SK-N-SH (cell line): Measurements from ENCODE around the gene CEP131.

ENCODE experiments used
- CHD2 ChIP-seq: fragments of 150-350 bp; IDR thresholded peaks from 2 replicates; pipeline ENCODE4 v1.6.1; 2018; ENCODE audit warnings: low read length; ENCODE audit not compliant: partially characterized antibody
- CTCF ChIP-seq: fragments of 200-600 bp; sonication (generic); IDR thresholded peaks from 2 replicates; pipeline ENCODE4 v1.6.1; 2017; ENCODE audit warnings: antibody characterized with exemption, mild to moderate bottlenecking, moderate library complexity
- EP300 ChIP-seq, 2 experiments: IDR thresholded peaks; 2 replicates each; pipeline versions ENCODE4 v1.4.0 to v1.6.1; 2012; ENCODE audit warnings: borderline replicate concordance in 1 of 2, low read depth in 1 of 2, low read length in 1 of 2
- FOXJ3 ChIP-seq: sonication (generic); formaldehyde crosslinking; IDR thresholded peaks from 2 replicates; pipeline ENCODE4 v1.5.1; 2020; ENCODE audit warnings: mild to moderate bottlenecking, missing genetic modification reagents
- IRF3 ChIP-seq: fragments of 150-350 bp; IDR thresholded peaks from 2 replicates; pipeline ENCODE4 v1.6.1; 2016; ENCODE audit warnings: mild to moderate bottlenecking, low read depth, low read length
- MEF2A ChIP-seq: IDR thresholded peaks from 2 replicates; pipeline ENCODE4 v1.4.0; 2012; ENCODE audit warnings: low read depth, borderline replicate concordance
- NRF1 ChIP-seq: IDR thresholded peaks from 2 replicates; pipeline ENCODE4 v1.6.1; 2012; ENCODE audit warnings: low read depth, mild to moderate bottlenecking, low read length
- PBX3 ChIP-seq: IDR thresholded peaks from 2 replicates; pipeline ENCODE4; 2012
- POLR2AphosphoS5 ChIP-seq: IDR thresholded peaks from 2 replicates; pipeline ENCODE4 v1.6.1; 2012; ENCODE audit warnings: low read depth, low read length
- RAD21 ChIP-seq: IDR thresholded peaks from 2 replicates; pipeline ENCODE4 v1.6.1; 2012; ENCODE audit warnings: mild to moderate bottlenecking, low read length
- RCOR1 ChIP-seq: fragments of 150-350 bp; IDR thresholded peaks from 2 replicates; pipeline ENCODE4 v1.6.1; 2017; ENCODE audit warnings: antibody characterized with exemption, low read length
- SMC3 ChIP-seq: IDR thresholded peaks from 2 replicates; pipeline ENCODE4 v1.6.1; 2012; ENCODE audit warnings: low read depth, low read length, improper control_type of control experiment
- TCF12 ChIP-seq: IDR thresholded peaks from 2 replicates; pipeline ENCODE4 v1.4.0; 2012
- YY1 ChIP-seq: IDR thresholded peaks from 2 replicates; pipeline ENCODE4 v1.4.0; 2012; ENCODE audit warnings: low read depth, mild to moderate bottlenecking

- TF ChIP-seq CTCF = no peak
- no peak for TF ChIP-seq EP300 (IDR thresholded peaks at IDR 0.05; ENCODE audit: borderline replicate concordance in 1 of 2, low read depth in 1 of 2, low read length in 1 of 2)
- no peak for TF ChIP-seq IRF3
- TF ChIP-seq RCOR1 = no peak
- no peak for TF ChIP-seq YY1
- no peak for TF ChIP-seq NRF1
- no peak for TF ChIP-seq RAD21
- TF ChIP-seq POLR2AphosphoS5 = no peak
- TF ChIP-seq TCF12 = no peak
- no peak for TF ChIP-seq CHD2
- no peak for TF ChIP-seq SMC3
- no peak for TF ChIP-seq PBX3
- no peak for TF ChIP-seq MEF2A
- TF ChIP-seq FOXJ3 = no peak
Observed at GRCh38 chr17:81157848-81158687, 64.7 kb downstream of the CEP131 start.
